ENCODE results near the gene SKP1. TPM values are rescaled to one million over a fixed set of nuclear protein-coding genes. Genes with fewer than 3 reads are reported as not detected.

SKP1 gene
- total and polyA plus RNA-seq, 10 of the 15 experiments (the other 5 are each of a cell fraction or from before 2014, with no cell fraction given): 100 to 1,686 (median 519) TPM

- TF ChIP-seq REST (IDR thresholded peaks at IDR 0.05; ENCODE audit: low read depth, low read length) (no peak), ZNF207 (IDR thresholded peaks at IDR 0.05; ENCODE audit: borderline replicate concordance) (no peak), MTA3 (IDR thresholded peaks at IDR 0.05; ENCODE audit: borderline replicate concordance, low read length) (no peak), BACH1 (IDR thresholded peaks at IDR 0.05; ENCODE audit: borderline replicate concordance) (no peak), MTA2 (IDR thresholded peaks at IDR 0.05; ENCODE audit: low read depth) (no peak), IKZF1 (conservative IDR thresholded peaks at IDR 0.05) (peak; percentile 56), DPF2 (IDR thresholded peaks at IDR 0.05) (peak; percentile 43; the same call in 1 of the 2 replicates), RAD51 (IDR thresholded peaks at IDR 0.05) (no peak), RUNX3 (IDR thresholded peaks at IDR 0.05; ENCODE audit: low read length) (no peak), IKZF2 (IDR thresholded peaks at IDR 0.05) (0 out of 4 replicates have a peak, but pooled peaks of 1 of the 2 experiments have one; percentile 13), MYC (IDR thresholded peaks at IDR 0.05; ENCODE audit: insufficient read depth, insufficient read length, insufficient replicate concordance, low read length, severe bottlenecking) (no peak), SREBF2 (IDR thresholded peaks at IDR 0.05; ENCODE audit: low read length) (no peak), NFYB (IDR thresholded peaks at IDR 0.05; ENCODE audit: insufficient read depth, low read depth, low read length) (no peak), ZSCAN29 (IDR thresholded peaks at IDR 0.05) (no peak), RELB (IDR thresholded peaks at IDR 0.05; ENCODE audit: low read depth) (no peak), POU2F2 (IDR thresholded peaks at IDR 0.05; ENCODE audit: borderline replicate concordance, low read depth, low read length) (no peak), CHD1 (IDR thresholded peaks at IDR 0.05; ENCODE audit: low read depth, low read length) (no peak), PML (IDR thresholded peaks at IDR 0.05; ENCODE audit: low read length) (no peak), KAT2A (conservative IDR thresholded peaks at IDR 0.05; ENCODE audit: control insufficient read depth, low read depth, low read length) (no peak), CHD2 (IDR thresholded peaks at IDR 0.05; ENCODE audit: borderline replicate concordance, low read depth, low read length) (no peak)
These were observed 51.4 kb downstream of the SKP1 start (continued) for GRCh38 chr5:134125039-134126015.

All from GM12878 (cell line).